NCI-H2029 (cell line): ENCODE data around the gene CHD1L.
A peak's percentile ranks its signal among the peaks of the same experiment; 100 is the strongest.
"Not testable (repeated sequence)": the region's sequence is repeated elsewhere in the genome, so short reads cannot be mapped to it uniquely, and the experiment has no call there.

Experiments used
- DNase-seq: peaks from one replicate; lab custom pipeline; 2025; lab: John Stamatoyannopoulos, UW

The CHD1L gene

GRCh38 chr1:147242449-147243227, at the start of gene CHD1L:
CHD1L (plus strand) TSS chr1:147242684; CDS start chr1:147242704, 20 bp downstream.
- peak; percentile 88 for DNase-seq

- not testable (repeated sequence) for DNase-seq
These were observed 45.2 kb upstream of the CHD1L start for GRCh38 chr1:147197324-147197723.

GRCh38 chr1:147201276-147201675, 41.2 kb upstream of the CHD1L start:
- no peak for DNase-seq

- DNase-seq: no peak
These were observed 40.7 kb upstream of the CHD1L start for GRCh38 chr1:147201786-147202185.

GRCh38 chr1:147202576-147202975, 39.9 kb upstream of the CHD1L start:
- DNase-seq: no peak

- DNase-seq: no peak
These were observed 38.4 kb upstream of the CHD1L start for GRCh38 chr1:147204080-147204479.

GRCh38 chr1:147207192-147207591, 35.3 kb upstream of the CHD1L start:
- no peak for DNase-seq

- no peak for DNase-seq
These were observed 33.9 kb upstream of the CHD1L start for GRCh38 chr1:147208619-147209018.

GRCh38 chr1:147209825-147210821, 32.4 kb upstream of the CHD1L start:
- DNase-seq: no peak

- DNase-seq: no peak
These were observed 31.5 kb upstream of the CHD1L start for GRCh38 chr1:147210987-147211386.

- no peak for DNase-seq
These were observed 30.9 kb upstream of the CHD1L start for GRCh38 chr1:147211577-147211976.

- no peak for DNase-seq
These were observed 29.2 kb upstream of the CHD1L start for GRCh38 chr1:147213271-147213670.

GRCh38 chr1:147214325-147214724, 28.2 kb upstream of the CHD1L start:
- DNase-seq: no peak

GRCh38 chr1:147214842-147215539, 27.5 kb upstream of the CHD1L start:
- no peak for DNase-seq

GRCh38 chr1:147215540-147215916, 27.0 kb upstream of the CHD1L start:
- no peak for DNase-seq

- DNase-seq: no peak
These were observed 26.4 kb upstream of the CHD1L start for GRCh38 chr1:147216124-147216523.

GRCh38 chr1:147217141-147217540, 25.3 kb upstream of the CHD1L start:
- DNase-seq: no peak

GRCh38 chr1:147218606-147219005, 23.9 kb upstream of the CHD1L start:
- DNase-seq: no peak

- peak; percentile 17 for DNase-seq
These were observed 18.5 kb upstream of the CHD1L start for GRCh38 chr1:147223740-147224615.

- DNase-seq: peak; percentile 73
These were observed 17.2 kb upstream of the CHD1L start, which contains the start of gene FMO5 for GRCh38 chr1:147225193-147225730. FMO5 (minus strand) TSS chr1:147225339; CDS start chr1:147225029, 310 bp downstream.

GRCh38 chr1:147231032-147231431, 11.5 kb upstream of the CHD1L start:
- not testable (repeated sequence) for DNase-seq
